Measurements from ENCODE around the gene NPAS3.

- TF ChIP-seq CTCF (IDR thresholded peaks at IDR 0.05) (no peak), POLR2A (IDR thresholded peaks at IDR 0.05) (no peak)
Measured at GRCh38 chr14:33728010-33728498, 789.4 kb downstream of the NPAS3 start.
